Prostate gland (tissue), 2 donors: ENCODE data around the gene ZNF892.

ENCODE experiments used
- CTCF ChIP-seq, 4 experiments: fragments of 200-600 bp in 2 of 4; fragments of 450-650 bp in 2 of 4; sonication (generic) in 2 of 4; IDR thresholded peaks; 1 replicate in 3 of 4; 2 replicates in 1 of 4; pipeline ENCODE4 v1.5.1; 2016 to 2019; ENCODE audit warnings: antibody characterized with exemption in 4 of 4, mild to moderate bottlenecking in 2 of 4, moderate library complexity in 2 of 4
- POLR2A ChIP-seq: fragments of 450-650 bp; IDR thresholded peaks from one replicate; pipeline ENCODE4 v1.6.1; 2016; ENCODE audit warnings: antibody characterized with exemption, mild to moderate bottlenecking
- POLR2AphosphoS5 ChIP-seq: sonication (generic); formaldehyde crosslinking; IDR thresholded peaks from one replicate; pipeline ENCODE4 v1.6.1; 2017; ENCODE audit warnings: antibody characterized with exemption

- TF ChIP-seq POLR2AphosphoS5 (no peak), POLR2A (no peak), CTCF (IDR thresholded peaks at IDR 0.05) (no peak)
These were observed 1.2 kb upstream of the ZNF892 start for GRCh38 chr2:95206096-95206495.
